ENCODE results near the gene FILIP1.

DNA sequence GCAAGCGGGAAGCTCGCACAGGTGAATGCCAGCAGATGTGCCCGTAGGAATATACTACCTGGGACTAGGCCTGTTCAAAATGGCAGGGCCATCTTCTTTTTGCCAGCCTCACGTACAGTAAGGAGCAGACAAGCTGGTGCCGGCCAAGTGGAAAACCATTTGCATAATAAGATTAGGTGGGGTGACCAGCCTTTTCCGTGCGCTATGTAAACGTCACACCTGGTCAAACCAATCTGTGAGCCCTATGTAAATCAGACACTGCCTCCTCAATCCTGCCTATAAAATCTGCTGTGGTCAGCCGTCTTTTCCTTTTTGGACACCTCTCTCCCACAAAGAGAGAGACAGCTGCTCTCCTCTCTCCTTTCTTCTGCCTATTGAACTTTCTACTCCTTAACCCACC, 148.2 kb downstream of the FILIP1 start:
- TF ChIP-seq MAX (IDR thresholded peaks at IDR 0.05) (no peak), ZBTB7A (IDR thresholded peaks at IDR 0.05; ENCODE audit: low read depth) (no peak), EGR1 (IDR thresholded peaks at IDR 0.05) (no peak), YY1 (IDR thresholded peaks at IDR 0.05; ENCODE audit: low read depth) (no peak)
